Measurements from ENCODE around the gene PPP2R5C.

PPP2R5C gene

DNA sequence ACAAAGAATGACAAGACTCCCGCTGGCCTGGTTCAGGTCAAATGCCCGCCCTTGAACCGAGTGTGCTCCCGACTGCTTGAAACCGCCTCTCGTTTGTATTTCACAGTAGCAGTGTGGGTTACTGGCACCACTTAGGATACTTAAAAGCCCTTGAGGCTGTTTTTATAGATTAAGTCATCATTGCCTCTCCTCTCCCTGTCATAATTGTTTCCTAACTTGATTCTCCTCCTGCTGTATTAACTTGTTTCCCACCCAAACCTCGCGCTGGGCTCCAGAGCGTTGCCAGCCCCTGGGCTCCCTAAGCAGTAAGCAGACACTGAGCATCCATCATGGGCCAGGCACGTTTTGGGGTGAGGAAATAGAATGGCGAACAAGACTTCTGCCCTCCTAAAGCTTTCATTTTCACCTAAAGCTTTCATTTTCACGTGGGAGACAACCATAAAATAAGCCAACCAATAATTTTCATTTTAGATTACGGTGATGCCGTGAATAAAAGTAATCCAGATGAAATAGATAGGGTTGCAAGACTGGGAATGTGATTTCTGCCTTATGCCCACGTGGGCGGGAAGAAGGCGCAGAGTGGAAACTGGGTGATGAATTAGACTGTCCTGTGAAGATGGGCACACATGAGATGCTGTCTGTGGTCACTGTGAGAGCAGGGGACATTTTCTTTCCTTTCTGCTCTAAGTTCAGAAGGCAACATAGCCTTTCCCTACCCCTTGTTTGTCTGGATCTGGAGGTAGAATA is 97.5 kb downstream of the PPP2R5C start:
- Histone ChIP-seq H3K36me3 (peaks cover 71 to 93% (median 87%) of the 10 kb centered on the region in 11 experiments), H3K4me1 (peaks cover 29 to 61% (median 41%) of the 10 kb centered on the region in 10 experiments), H3K27me3 (no peaks in the 10 kb centered on the region), H3K4me2 (peak overlapping the region in 7 of 11 experiments; percentile 3 to 21 (median 12); a peak in 6 of 22 replicates), H3K9ac (peak overlapping the region in 5 of 11 experiments; percentile 30 to 57 (median 38); a peak in 8 of 22 replicates), H3K9me3 (replicated peaks in 1 of 11) (peaks cover 0 to 25% (median 4%) of the 10 kb centered on the region in 11 experiments; a peak in 8 of 22 replicates), H3K4me3 (no peak overlapping the region), H3K27ac (peak overlapping the region in 9 of 11 experiments; percentile 28 to 69 (median 59); a peak in 19 of 22 replicates), H4K20me1 (peaks cover 0 to 34% (median 0%) of the 10 kb centered on the region in 11 experiments; a peak in 5 of 22 replicates)
- TF ChIP-seq Cebpa-rat (IDR thresholded peaks at IDR 0.05) = no peak

DNA sequence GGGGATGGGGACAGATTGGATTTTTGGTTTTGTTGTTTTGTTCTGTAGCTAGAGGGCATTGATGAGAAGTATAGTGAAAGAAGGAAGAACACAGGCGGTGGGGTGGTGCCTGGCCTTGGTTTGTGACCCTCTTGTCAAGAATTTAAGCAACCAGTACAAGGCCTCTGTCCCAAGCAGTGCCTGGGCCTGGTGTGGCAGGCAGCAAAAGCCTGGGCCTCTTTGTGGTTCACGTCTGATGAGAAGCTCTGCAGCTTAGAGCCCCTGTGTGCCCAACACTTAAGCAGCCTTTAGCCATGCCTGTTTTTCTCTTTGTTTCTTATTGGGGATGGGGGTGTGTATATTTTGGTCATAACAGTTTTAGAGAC is 98.0 kb downstream of the PPP2R5C start:
- no peak for TF ChIP-seq Cebpa-rat (IDR thresholded peaks at IDR 0.05)
- H3K4me3 ChIP-seq = no peak overlapping the region
- H3K9me3 ChIP-seq (replicated peaks in 1 of 11) = peaks cover 0 to 31% (median 4%) of the 10 kb centered on the region in 11 experiments; a peak in 9 of 22 replicates
- no peaks in the 10 kb centered on the region for H3K27me3 ChIP-seq
- H3K9ac ChIP-seq = peak overlapping the region in 5 of 11 experiments; percentile 30 to 57 (median 38); a peak in 6 of 22 replicates
- H3K36me3 ChIP-seq = peaks cover 76 to 98% (median 93%) of the 10 kb centered on the region in 11 experiments
- peaks cover 27 to 61% (median 41%) of the 10 kb centered on the region in 10 experiments for H3K4me1 ChIP-seq
- peak overlapping the region in 9 of 11 experiments; percentile 28 to 69 (median 59); a peak in 19 of 22 replicates for H3K27ac ChIP-seq
- peaks cover 0 to 28% (median 0%) of the 10 kb centered on the region in 11 experiments; a peak in 5 of 22 replicates for H4K20me1 ChIP-seq
- peak overlapping the region in 7 of 11 experiments; percentile 7 to 21 (median 12); a peak in 5 of 22 replicates for H3K4me2 ChIP-seq

DNA sequence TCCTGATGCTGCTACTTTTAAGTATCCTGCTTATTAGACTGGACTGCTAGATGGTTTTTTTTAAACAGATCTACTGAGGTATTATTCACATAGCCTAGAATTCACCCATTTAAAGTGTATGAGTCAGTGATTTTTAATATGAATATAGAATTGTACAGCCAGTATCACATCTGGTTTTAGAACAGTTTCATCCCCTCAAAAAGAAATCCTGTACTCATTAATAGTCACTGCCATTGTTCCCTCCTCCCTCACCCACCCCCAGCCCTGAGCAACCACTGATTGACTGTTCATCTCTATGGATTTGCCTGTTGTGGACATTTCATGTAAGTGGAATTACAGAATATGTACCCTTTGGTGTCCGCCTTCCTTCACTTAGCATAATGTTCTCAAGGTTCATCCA is 98.4 kb downstream of the PPP2R5C start:
- Histone ChIP-seq H4K20me1 (peaks cover 0 to 27% (median 0%) of the 10 kb centered on the region in 11 experiments; a peak in 4 of 22 replicates), H3K4me3 (no peak overlapping the region)
- no peak for TF ChIP-seq Cebpa-rat (IDR thresholded peaks at IDR 0.05)

DNA sequence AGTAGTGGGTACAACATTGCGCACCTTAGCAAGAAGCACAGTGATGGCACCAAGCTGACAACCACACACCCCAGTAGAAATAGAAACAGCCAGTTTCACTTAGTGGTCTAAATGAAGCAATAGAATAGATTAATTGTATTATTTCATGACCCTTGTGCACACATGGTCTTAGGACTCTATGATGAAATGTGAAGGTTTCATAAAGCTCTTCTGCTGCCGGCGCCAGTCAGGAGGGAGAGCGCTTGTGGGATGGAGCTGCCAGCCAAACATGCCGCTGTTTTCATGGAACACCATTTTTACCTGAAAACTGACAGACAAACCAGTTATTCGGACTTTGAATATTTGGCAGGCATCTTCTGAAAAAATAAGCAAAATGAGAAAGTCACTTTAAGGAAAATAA is 100.0 kb downstream of the PPP2R5C start:
- Histone ChIP-seq H3K36me3 (peaks cover 73 to 100% (median 95%) of the 10 kb centered on the region in 11 experiments), H3K27me3 (no peaks in the 10 kb centered on the region), H4K20me1 (peaks cover 0 to 18% (median 0%) of the 10 kb centered on the region in 11 experiments; a peak in 3 of 22 replicates), H3K27ac (peak overlapping the region in 6 of 11 experiments; percentile 6 to 69 (median 33); a peak in 6 of 22 replicates), H3K4me3 (no peak overlapping the region), H3K9me3 (replicated peaks in 1 of 11) (peaks cover 0 to 45% (median 7%) of the 10 kb centered on the region in 11 experiments; a peak in 12 of 22 replicates), H3K4me2 (no peak overlapping the region), H3K9ac (no peak overlapping the region), H3K4me1 (peaks cover 24 to 57% (median 38%) of the 10 kb centered on the region in 10 experiments)
- no peak for TF ChIP-seq Cebpa-rat (IDR thresholded peaks at IDR 0.05)

More for the DNA sequence above, 98.4 kb downstream of the PPP2R5C start:
- Histone ChIP-seq H3K9me3 (replicated peaks in 1 of 11) (peaks cover 0 to 32% (median 4%) of the 10 kb centered on the region in 11 experiments; a peak in 9 of 22 replicates), H3K4me2 (no peak overlapping the region; a peak in 1 of 22 replicates), H3K36me3 (peaks cover 81 to 100% (median 97%) of the 10 kb centered on the region in 11 experiments), H3K9ac (peak overlapping the region in 2 of 11 experiments; percentile 36 to 40; a peak in 1 of 22 replicates), H3K27me3 (no peaks in the 10 kb centered on the region), H3K27ac (peak overlapping the region in 8 of 11 experiments; percentile 56 to 69 (median 59); a peak in 14 of 22 replicates), H3K4me1 (peaks cover 27 to 61% (median 41%) of the 10 kb centered on the region in 10 experiments)

DNA sequence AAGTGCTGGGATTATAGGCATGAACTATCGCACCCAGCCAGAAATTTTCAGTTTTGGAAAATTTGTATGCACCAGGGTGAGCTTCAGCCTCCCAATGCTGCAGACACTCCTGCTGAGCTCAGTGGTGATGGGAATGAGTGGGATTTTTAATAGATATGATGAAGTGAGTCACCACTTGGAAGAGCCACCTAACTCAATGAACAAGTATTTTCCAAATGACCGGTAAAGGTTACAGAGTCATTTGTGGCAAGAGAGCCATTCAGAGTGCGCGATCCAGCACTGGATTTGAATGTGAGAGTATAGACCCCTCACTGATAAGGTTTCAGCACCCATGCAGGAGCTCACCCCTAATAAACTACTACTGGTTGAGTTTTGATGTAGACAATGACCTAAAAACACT is 100.7 kb downstream of the PPP2R5C start:
- Histone ChIP-seq H3K27me3 (no peaks in the 10 kb centered on the region), H3K36me3 (peaks cover 65 to 100% (median 95%) of the 10 kb centered on the region in 11 experiments)

DNA sequence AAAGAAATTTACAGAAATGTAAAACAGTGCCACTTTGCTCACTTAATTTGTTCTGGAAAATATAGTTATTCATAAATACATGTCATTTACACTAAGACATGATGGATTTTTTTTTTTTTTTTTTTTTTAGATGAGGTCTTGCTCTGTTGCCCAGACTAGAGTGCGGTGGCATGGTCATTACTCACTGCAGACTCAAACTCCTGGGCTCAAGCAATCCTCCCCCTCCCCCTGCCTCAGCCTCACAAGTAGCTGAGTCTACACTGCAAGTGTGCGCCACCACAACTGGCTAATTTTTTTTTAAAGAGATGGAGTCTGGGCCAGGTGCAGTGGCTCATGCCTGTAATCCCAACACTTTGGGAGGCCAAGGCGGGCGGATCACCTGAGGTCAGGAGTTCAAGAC is 101.2 kb downstream of the PPP2R5C start:
- Histone ChIP-seq H3K36me3 (peaks cover 60 to 100% (median 95%) of the 10 kb centered on the region in 11 experiments), H3K9me3 (replicated peaks in 1 of 11) (peaks cover 0 to 57% (median 11%) of the 10 kb centered on the region in 11 experiments; a peak in 15 of 22 replicates), H3K4me1 (peaks cover 20 to 65% (median 42%) of the 10 kb centered on the region in 10 experiments), H3K9ac (no peak overlapping the region), H3K4me3 (no peak overlapping the region), H3K27ac (peak overlapping the region in 2 of 11 experiments; percentile 35 to 98; a peak in 3 of 22 replicates), H3K27me3 (no peaks in the 10 kb centered on the region), H4K20me1 (peaks cover 0 to 15% (median 0%) of the 10 kb centered on the region in 11 experiments; a peak in 2 of 22 replicates), H3K4me2 (no peak overlapping the region)
- TF ChIP-seq Cebpa-rat (IDR thresholded peaks at IDR 0.05) = no peak

More for the DNA sequence above, 100.7 kb downstream of the PPP2R5C start:
- peaks cover 20 to 60% (median 38%) of the 10 kb centered on the region in 10 experiments for H3K4me1 ChIP-seq
- no peak overlapping the region for H3K9ac ChIP-seq
- H3K27ac ChIP-seq = peak overlapping the region in 5 of 11 experiments; percentile 5 to 69 (median 17); a peak in 5 of 22 replicates
- TF ChIP-seq Cebpa-rat (IDR thresholded peaks at IDR 0.05) = no peak
- no peak overlapping the region for H3K4me2 ChIP-seq
- H3K9me3 ChIP-seq (replicated peaks in 1 of 11) = peaks cover 0 to 52% (median 10%) of the 10 kb centered on the region in 11 experiments; a peak in 13 of 22 replicates
- H3K4me3 ChIP-seq = no peak overlapping the region
- H4K20me1 ChIP-seq = peaks cover 0 to 17% (median 0%) of the 10 kb centered on the region in 11 experiments; a peak in 2 of 22 replicates

DNA sequence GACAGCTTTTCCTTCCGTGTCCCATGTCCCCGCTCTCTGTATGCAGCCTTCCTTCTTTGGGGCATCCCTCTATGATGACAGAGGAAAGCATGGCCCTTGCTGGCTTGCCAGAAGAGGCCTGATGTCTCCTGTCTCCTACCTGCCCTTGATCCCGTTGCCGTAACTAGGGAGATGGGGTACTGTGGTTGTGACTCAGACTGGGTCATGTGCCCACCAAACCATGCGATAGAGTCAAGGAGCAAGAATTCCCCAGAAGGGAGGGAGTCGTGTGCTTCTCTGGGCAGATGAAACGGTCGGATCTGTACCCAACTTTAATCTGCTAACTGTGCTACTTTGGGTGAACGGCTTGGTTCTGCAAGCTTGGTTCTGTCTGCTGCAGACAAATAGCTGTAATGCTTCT is 103.8 kb downstream of the PPP2R5C start:
- H3K4me1 ChIP-seq = peaks cover 29 to 62% (median 39%) of the 10 kb centered on the region in 10 experiments
- no peaks in the 10 kb centered on the region for H3K27me3 ChIP-seq
- peak overlapping the region in 10 of 11 experiments; percentile 23 to 67 (median 57); a peak in 18 of 22 replicates for H3K9ac ChIP-seq
- H3K4me2 ChIP-seq = peak overlapping the region; percentile 39 to 67 (median 56)
- no peak for TF ChIP-seq Cebpa-rat (IDR thresholded peaks at IDR 0.05)
- H3K9me3 ChIP-seq (replicated peaks in 1 of 11) = peaks cover 0 to 68% (median 27%) of the 10 kb centered on the region in 11 experiments; a peak in 17 of 22 replicates
- peaks cover 51 to 100% (median 87%) of the 10 kb centered on the region in 11 experiments for H3K36me3 ChIP-seq
- H4K20me1 ChIP-seq = peaks cover 0 to 13% (median 0%) of the 10 kb centered on the region in 11 experiments; a peak in 1 of 22 replicates
- peak overlapping the region; percentile 36 to 100 (median 72); a peak in 21 of 22 replicates for H3K27ac ChIP-seq
- H3K4me3 ChIP-seq = no peak overlapping the region

DNA sequence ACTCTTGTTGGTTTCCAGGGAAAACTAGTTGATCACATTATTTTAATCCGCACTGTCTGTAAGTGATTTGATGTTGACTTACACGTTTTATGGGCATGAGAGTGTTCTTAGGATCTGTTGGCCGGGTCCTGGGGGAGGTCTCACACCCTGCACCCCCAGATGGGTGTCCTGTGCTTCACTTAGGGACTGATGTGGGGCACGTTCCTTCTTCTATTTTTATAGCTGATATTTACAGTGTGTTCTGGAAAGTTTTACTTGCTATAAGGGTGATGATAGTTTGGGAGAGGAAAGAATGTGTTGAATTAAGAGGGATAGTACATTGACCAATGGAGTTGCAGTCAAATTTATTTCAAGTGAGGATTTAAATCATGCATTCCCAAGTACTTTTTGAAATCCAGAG is 106.3 kb downstream of the PPP2R5C start:
- H3K9ac ChIP-seq = no peak overlapping the region; a peak in 1 of 22 replicates
- peaks cover 37 to 72% (median 60%) of the 10 kb centered on the region in 10 experiments for H3K4me1 ChIP-seq

More for the DNA sequence above, 106.3 kb downstream of the PPP2R5C start:
- Histone ChIP-seq H3K36me3 (peaks cover 31 to 98% (median 72%) of the 10 kb centered on the region in 11 experiments), H3K27me3 (no peaks in the 10 kb centered on the region), H3K27ac (peak overlapping the region in 9 of 11 experiments; percentile 28 to 100 (median 68); a peak in 13 of 22 replicates), H3K9me3 (replicated peaks in 1 of 11) (peaks cover 0 to 71% (median 32%) of the 10 kb centered on the region in 11 experiments; a peak in 17 of 22 replicates), H3K4me3 (no peak overlapping the region), H4K20me1 (peaks cover 0 to 13% (median 0%) of the 10 kb centered on the region in 11 experiments; a peak in 1 of 22 replicates), H3K4me2 (peak overlapping the region in 6 of 11 experiments; percentile 11 to 28 (median 20); a peak in 6 of 22 replicates)
- no peak for TF ChIP-seq Cebpa-rat (IDR thresholded peaks at IDR 0.05)
